CD14-positive monocyte (primary cell): ENCODE measurements around the gene ETS1. TPM values are rescaled to one million over a fixed set of nuclear protein-coding genes. Genes with fewer than 3 reads are reported as not detected.

Experiments used
- DNase-seq, 3 donors: peaks; one replicate each; pipeline ENCODE4 v3.0.0-alpha.2; 2011 to 2022
- H2AFZ ChIP-seq: 2 replicates; pipeline ENCODE4 v1.6.0; 2012; ENCODE audit warnings: mild to moderate bottlenecking, low read depth, low read length, inconsistent platforms; ENCODE audit not compliant: insufficient read depth, poor library complexity, severe bottlenecking
- H3K27ac ChIP-seq, 2 donors: 1 replicate in 1 of 2; 2 replicates in 1 of 2; pipeline ENCODE4 v1.5.1; 2012 to 2013; ENCODE audit warnings: low read length in 2 of 2, control low read depth in 1 of 2, inconsistent platforms in 1 of 2, low read depth in 1 of 2, mild to moderate bottlenecking in 1 of 2
- H3K27me3 ChIP-seq, 2 donors: one replicate each; pipeline versions ENCODE4 v1.6.0 to v1.6.1; 2011 to 2013; ENCODE audit warnings: low read length in 2 of 2; ENCODE audit not compliant: control insufficient read depth in 2 of 2, insufficient read depth in 2 of 2
- H3K36me3 ChIP-seq, 2 donors: replicated peaks in 1 of 2; 1 replicate in 1 of 2; 2 replicates in 1 of 2; pipeline versions ENCODE4 v1.5.1 to v1.6.1; 2012 to 2013; ENCODE audit warnings: low read length in 2 of 2, control low read depth in 1 of 2, inconsistent platforms in 1 of 2, mild to moderate bottlenecking in 1 of 2; ENCODE audit not compliant: insufficient read depth in 2 of 2, control insufficient read depth in 1 of 2
- H3K4me1 ChIP-seq, 2 donors: 1 replicate in 1 of 2; 2 replicates in 1 of 2; pipeline versions ENCODE4 v1.5.1 to v1.6.1; 2012 to 2013; ENCODE audit warnings: low read length in 2 of 2, control low read depth in 1 of 2, inconsistent platforms in 1 of 2, mild to moderate bottlenecking in 1 of 2, moderate library complexity in 1 of 2; ENCODE audit not compliant: insufficient read depth in 2 of 2, control insufficient read depth in 1 of 2
- H3K4me2 ChIP-seq: replicated peaks from 2 replicates; pipeline ENCODE3; 2012; ENCODE audit warnings: low read length, moderate library complexity, mild to moderate bottlenecking; ENCODE audit not compliant: poor library complexity, severe bottlenecking; ENCODE audit errors: extremely low read depth
- H3K4me3 ChIP-seq, 3 experiments: fragments of 200-600 bp in 1 of 3; sonication (generic) in 1 of 3; replicated peaks in 1 of 3; 1 replicate in 2 of 3; 2 replicates in 1 of 3; pipeline ENCODE4 v1.5.1; 2011 to 2013; ENCODE audit warnings: low read length in 3 of 3, mild to moderate bottlenecking in 3 of 3, control low read depth in 2 of 3, low read depth in 2 of 3, inconsistent platforms in 1 of 3, moderate library complexity in 1 of 3
- H3K79me2 ChIP-seq: 2 replicates; pipeline ENCODE4 v1.6.0; 2012; ENCODE audit warnings: mild to moderate bottlenecking, control low read depth, inconsistent platforms, low read length, moderate library complexity; ENCODE audit not compliant: insufficient read depth
- H3K9ac ChIP-seq: 2 replicates; pipeline ENCODE4 v1.6.0; 2017; ENCODE audit warnings: low read length, mild to moderate bottlenecking; ENCODE audit not compliant: insufficient read depth, poor library complexity, severe bottlenecking
- H3K9me3 ChIP-seq, 2 donors: replicated peaks in 1 of 2; 1 replicate in 1 of 2; 2 replicates in 1 of 2; pipeline versions ENCODE4 v1.5.1 to v1.6.1; 2012 to 2013; ENCODE audit warnings: low read length in 2 of 2, control low read depth in 1 of 2; ENCODE audit not compliant: control insufficient read depth in 1 of 2, insufficient read depth in 1 of 2
- H4K20me1 ChIP-seq: 2 replicates; pipeline ENCODE4 v1.6.0; 2012; ENCODE audit warnings: mild to moderate bottlenecking, low read length, control low read depth, moderate library complexity; ENCODE audit not compliant: insufficient read depth
- H3K27ac Mint-ChIP-seq, 7 donors: one replicate each; pipeline ENCODE4 v1.8.0; 2020; ENCODE audit warnings: mild to moderate bottlenecking in 7 of 7, mixed read lengths in 7 of 7, moderate library complexity in 6 of 7, inconsistent platforms in 2 of 7
- H3K27me3 Mint-ChIP-seq, 3 donors: one replicate each; pipeline ENCODE4 v1.8.0; 2021 to 2022; ENCODE audit warnings: low read depth in 3 of 3, mild to moderate bottlenecking in 3 of 3, mixed read lengths in 3 of 3, moderate library complexity in 3 of 3, inconsistent platforms in 1 of 3
- H3K36me3 Mint-ChIP-seq, 2 donors: one replicate each; pipeline ENCODE4 v1.8.0; 2020; ENCODE audit warnings: mixed read lengths in 2 of 2, inconsistent platforms in 1 of 2, mild to moderate bottlenecking in 1 of 2
- H3K4me1 Mint-ChIP-seq: one replicate; pipeline ENCODE4 v1.8.0; 2020; ENCODE audit warnings: mild to moderate bottlenecking, mixed read lengths
- H3K4me3 Mint-ChIP-seq, 2 donors: one replicate each; pipeline ENCODE4 v1.8.0; 2020; ENCODE audit warnings: mild to moderate bottlenecking in 2 of 2, mixed read lengths in 2 of 2, moderate library complexity in 1 of 2
- H3K9me3 Mint-ChIP-seq, 7 donors: one replicate each; pipeline ENCODE4 v1.8.0; 2020 to 2022; ENCODE audit warnings: mixed read lengths in 7 of 7, mild to moderate bottlenecking in 6 of 7, moderate library complexity in 6 of 7, inconsistent platforms in 2 of 7
- CTCF ChIP-seq: fragments of 200-600 bp; IDR thresholded peaks from one replicate; pipeline ENCODE4 v1.8.0; 2022; ENCODE audit warnings: antibody characterized with exemption, mild to moderate bottlenecking
- WGBS: methylation state at CpG from one replicate; pipeline ENCODE4 v1.1.5; 2013; ENCODE audit warnings: missing lambda C conversion rate; ENCODE audit not compliant: insufficient coverage; 5-methylcytosine and 5-hydroxymethylcytosine counted together
- intact Hi-C, 2 donors: fragments of 100-400 bp; cut with micrococcal nuclease; formaldehyde crosslinking; loops; one replicate each; pipeline versions ENCODE4 v1.15.0 to v1.15.1; 2023
- polyA plus RNA-seq, 3 donors: library from polyadenylated mRNA; depleted of rRNA in 1 of 3; unstranded in 2 of 3; stranded (reverse) in 1 of 3; fragments of 300-500 nt in 2 of 3; fragments of >200 nt in 1 of 3; fragmentation: Illumina TruSeq in 2 of 3; gene quantifications; 1 replicate in 2 of 3; 2 replicates in 1 of 3; pipeline ENCODE4 v1.2.3, GENCODE V29; 2012 to 2021

The ETS1 gene
- polyA plus RNA-seq, 3 donors = 0.67 to 1.6 (median 1.6) TPM

GRCh38 chr11:128481135-128481534, 106.2 kb downstream of the ETS1 start:
- no peaks in the 10 kb centered on the region for H3K9me3 ChIP-seq
- H3K27me3 ChIP-seq = no peaks in the 10 kb centered on the region
- no peak for DNase-seq
- peaks cover 0 to 7% (median 3%) of the 10 kb centered on the region in 7 donors for H3K9me3 Mint-ChIP-seq
- H3K79me2 ChIP-seq = no peaks in the 10 kb centered on the region
- no peak overlapping the region for H3K4me2 ChIP-seq
- H3K27me3 Mint-ChIP-seq = peaks cover 0 to 5% (median 0%) of the 10 kb centered on the region in 3 donors
- H3K27ac Mint-ChIP-seq = peak overlapping the region in 1 of 7 donors; percentile 23
- peaks cover 44% of the 10 kb centered on the region for H3K4me1 Mint-ChIP-seq
- TF ChIP-seq CTCF = no peak
- peaks cover 27 to 35% of the 10 kb centered on the region in 2 donors for H3K4me1 ChIP-seq
- H3K4me3 Mint-ChIP-seq = no peak overlapping the region
- no peaks in the 10 kb centered on the region for H4K20me1 ChIP-seq
- H2AFZ ChIP-seq = no peak overlapping the region
- peaks cover 30 to 50% of the 10 kb centered on the region in 2 donors for H3K36me3 Mint-ChIP-seq
- H3K27ac ChIP-seq = no peak overlapping the region
- intact Hi-C loops = no loop called here
- H3K4me3 ChIP-seq = no peak overlapping the region
- no peak overlapping the region for H3K9ac ChIP-seq
- WGBS = no CpG with 5 or more reads among the region's 2 CpGs
- peaks cover 3 to 26% of the 10 kb centered on the region in 2 donors for H3K36me3 ChIP-seq

DNA sequence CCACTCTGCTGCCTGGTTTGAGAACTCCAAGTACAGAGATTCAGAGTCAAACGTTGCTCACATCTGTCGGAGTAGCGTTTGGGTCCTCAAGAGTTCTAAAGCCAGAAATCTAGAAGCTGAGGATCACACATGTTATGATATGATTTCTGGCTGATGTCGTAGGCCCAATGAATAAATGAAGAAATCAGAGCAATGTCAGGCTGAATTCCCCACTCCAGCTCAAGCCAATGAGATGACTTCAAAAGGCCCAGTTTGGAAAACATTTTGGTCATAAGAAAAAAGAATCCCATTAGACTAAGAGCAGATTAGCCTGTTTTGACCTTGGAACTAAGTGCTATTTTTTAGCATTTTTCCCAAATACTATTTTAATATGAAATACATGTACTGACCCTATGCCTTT, 106.7 kb downstream of the ETS1 start:
- Mint-ChIP-seq H3K4me3 (no peak overlapping the region), H3K9me3 (peaks cover 0 to 7% (median 3%) of the 10 kb centered on the region in 7 donors), H3K4me1 (peaks cover 44% of the 10 kb centered on the region), H3K27me3 (peaks cover 0 to 5% (median 0%) of the 10 kb centered on the region in 3 donors), H3K36me3 (peaks cover 30 to 47% of the 10 kb centered on the region in 2 donors), H3K27ac (peak overlapping the region in 1 of 7 donors; percentile 23)
- Histone ChIP-seq H3K4me3 (no peak overlapping the region), H3K36me3 (peaks cover 3 to 29% of the 10 kb centered on the region in 2 donors), H3K9ac (no peak overlapping the region), H3K79me2 (no peaks in the 10 kb centered on the region), H3K27ac (no peak overlapping the region), H4K20me1 (no peaks in the 10 kb centered on the region), H3K9me3 (no peaks in the 10 kb centered on the region), H3K4me1 (peaks cover 27 to 35% of the 10 kb centered on the region in 2 donors), H3K4me2 (no peak overlapping the region), H3K27me3 (no peaks in the 10 kb centered on the region), H2AFZ (no peak overlapping the region)
- TF ChIP-seq CTCF = no peak
- intact Hi-C loops = no loop called here
- WGBS = 100% methylated on average over 1 of the region's 4 CpGs
- DNase-seq = no peak
